Stomach (tissue), 9 donors: ENCODE results near the gene CHAF1A. TPM values are rescaled to one million over a fixed set of nuclear protein-coding genes. Genes with fewer than 3 reads are reported as not detected.

ENCODE experiments used
- DNase-seq, 2 donors: peaks; one replicate each; pipeline versions ENCODE4 v3.0.0 to v3.0.0-alpha.2; 2013 to 2019
- H3K27ac ChIP-seq, 5 donors: fragments of 200-600 bp in 4 of 5; sonication (generic) in 4 of 5; one replicate each; pipeline ENCODE4 v1.5.1; 2013 to 2019; ENCODE audit warnings: mild to moderate bottlenecking in 1 of 5, moderate library complexity in 1 of 5
- H3K27me3 ChIP-seq, 3 donors: fragments of 200-600 bp; sonication (generic); one replicate each; pipeline ENCODE4 v1.5.1; 2017 to 2019; ENCODE audit warnings: mixed run types in 1 of 3
- H3K36me3 ChIP-seq, 4 donors: fragments of 200-600 bp; sonication (generic); 1 replicate in 3 of 4; 2 replicates in 1 of 4; pipeline ENCODE4 v1.5.1; 2016 to 2019
- H3K4me1 ChIP-seq, 4 donors: fragments of 200-600 bp; sonication (generic); one replicate each; pipeline ENCODE4 v1.5.1; 2016 to 2019
- H3K4me3 ChIP-seq, 4 donors: fragments of 200-600 bp; sonication (generic) in 3 of 4; one replicate each; pipeline ENCODE4 v1.5.1; 2016 to 2019; ENCODE audit warnings: mild to moderate bottlenecking in 1 of 4
- H3K9me3 ChIP-seq, 4 donors: fragments of 200-600 bp; sonication (generic); one replicate each; pipeline ENCODE4 v1.5.1; 2016 to 2019
- CTCF ChIP-seq, 7 experiments: fragments of 450-650 bp in 4 of 7; fragments of 200-600 bp in 3 of 7; sonication (generic) in 3 of 7; IDR thresholded peaks; one replicate each; pipeline ENCODE4 v1.5.1; 2016 to 2019; ENCODE audit warnings: antibody characterized with exemption in 7 of 7, control low read depth in 2 of 7, mild to moderate bottlenecking in 1 of 7
- EP300 ChIP-seq: sonication (generic); formaldehyde crosslinking; IDR thresholded peaks from one replicate; pipeline ENCODE4 v1.6.1; 2017; ENCODE audit warnings: antibody characterized with exemption
- POLR2A ChIP-seq, 4 donors: fragments of 450-650 bp; IDR thresholded peaks; one replicate each; pipeline ENCODE4 v1.6.1; 2016; ENCODE audit warnings: antibody characterized with exemption in 4 of 4, control low read depth in 2 of 4, mild to moderate bottlenecking in 1 of 4, moderate library complexity in 1 of 4
- POLR2AphosphoS5 ChIP-seq, 3 donors: sonication (generic); formaldehyde crosslinking; IDR thresholded peaks; one replicate each; pipeline ENCODE4 v1.6.1; 2016; ENCODE audit warnings: antibody characterized with exemption in 3 of 3
- WGBS, 5 donors: extraction: QIAGEN DNeasy Blood & Tissue Kit in 3 of 5; methylation state at CpG; one replicate each; pipeline versions ENCODE4 v1.1.5 to v1.1.7; 2013 to 2018; 5-methylcytosine and 5-hydroxymethylcytosine counted together
- intact Hi-C: fragments of 100-400 bp; cut with DNase I; formaldehyde crosslinking; loops from one replicate; pipeline ENCODE4 v1.15.1; 2023; ENCODE audit warnings: low total_unique reads
- polyA plus RNA-seq, 3 donors: library from polyadenylated mRNA; stranded (reverse); fragments of 200-250 nt; gene quantifications; one replicate each; pipeline ENCODE4 v1.2.3, GENCODE V29; 2013
- total RNA-seq, 5 donors: library from RNA; depleted of rRNA; stranded (reverse); fragments of >200 nt; gene quantifications; one replicate each; pipeline versions ENCODE4 v1.1.0 to v1.2.3, GENCODE V29; 2014 to 2016
- donor health status: healthy with polysubstance abuse.
- donor health status: Bipolar disorder and iron deficiency.
- donor health status: healthy.

CHAF1A gene
- total and polyA plus RNA-seq, 8 donors: 1.8 to 100 (median 6.5) TPM

DNA sequence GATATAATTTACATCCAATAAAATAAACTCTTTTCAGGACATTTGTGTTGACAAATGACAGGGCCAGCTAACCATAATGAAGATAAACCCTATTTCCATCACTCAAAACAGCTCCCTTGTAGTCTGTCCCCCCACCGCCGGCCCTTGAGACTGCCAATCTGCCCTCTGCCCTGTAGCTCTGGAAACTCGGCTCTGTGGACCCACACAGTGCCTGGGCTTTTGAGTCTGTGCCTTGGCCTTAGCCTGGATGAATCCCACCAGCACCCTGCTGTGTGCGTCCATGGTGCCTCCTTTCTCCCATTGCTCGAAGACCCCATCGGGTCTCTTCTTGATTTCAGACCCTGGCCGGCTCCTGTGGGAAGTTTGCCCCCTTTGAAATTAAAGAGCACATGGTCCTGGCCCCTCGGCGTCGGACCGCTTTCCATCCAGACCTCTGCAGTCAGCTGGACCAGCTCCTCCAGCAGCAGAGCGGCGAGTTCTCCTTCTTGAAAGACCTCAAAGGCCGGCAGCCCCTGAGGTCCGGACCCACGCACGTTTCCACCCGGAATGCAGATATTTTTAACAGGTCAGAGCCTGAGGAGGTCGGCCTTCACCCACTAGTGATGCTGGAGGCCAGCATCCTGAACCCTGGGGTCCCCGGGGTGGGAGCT, 26.0 kb downstream of the CHAF1A start:
- WGBS, 5 donors: 90 to 95% (median 92%) methylated on average over 13 to 20 of the region's 20 CpGs
- no peak overlapping the region for H3K4me3 ChIP-seq
- intact Hi-C loops: no loop called here
- H3K27me3 ChIP-seq: no peaks in the 10 kb centered on the region
- H3K36me3 ChIP-seq: peaks cover 9 to 72% (median 68%) of the 10 kb centered on the region in 4 donors
- TF ChIP-seq EP300: no peak
- TF ChIP-seq CTCF (IDR thresholded peaks at IDR 0.05): no peak
- no peak for TF ChIP-seq POLR2AphosphoS5 (IDR thresholded peaks at IDR 0.05)
- TF ChIP-seq POLR2A (IDR thresholded peaks at IDR 0.05): no peak
- H3K27ac ChIP-seq: no peak overlapping the region
- DNase-seq: no peak
- no peaks in the 10 kb centered on the region for H3K9me3 ChIP-seq
- no peaks in the 10 kb centered on the region for H3K4me1 ChIP-seq

- no peaks in the 10 kb centered on the region for H3K9me3 ChIP-seq
- no peak for DNase-seq
- no peak overlapping the region for H3K4me3 ChIP-seq
- no peaks in the 10 kb centered on the region for H3K27me3 ChIP-seq
- no peaks in the 10 kb centered on the region for H3K4me1 ChIP-seq
- no peak overlapping the region for H3K27ac ChIP-seq
- 92 to 97% (median 93%) methylated on average over 16 of the region's 16 CpGs for WGBS, 5 donors
- TF ChIP-seq CTCF (IDR thresholded peaks at IDR 0.05) (no peak), POLR2A (IDR thresholded peaks at IDR 0.05) (no peak), POLR2AphosphoS5 (IDR thresholded peaks at IDR 0.05) (no peak), EP300 (no peak)
- peaks cover 12 to 72% (median 69%) of the 10 kb centered on the region in 4 donors for H3K36me3 ChIP-seq
- intact Hi-C loops: no loop called here
Measured at GRCh38 chr19:4429256-4429655, 26.8 kb downstream of the CHAF1A start.

DNA sequence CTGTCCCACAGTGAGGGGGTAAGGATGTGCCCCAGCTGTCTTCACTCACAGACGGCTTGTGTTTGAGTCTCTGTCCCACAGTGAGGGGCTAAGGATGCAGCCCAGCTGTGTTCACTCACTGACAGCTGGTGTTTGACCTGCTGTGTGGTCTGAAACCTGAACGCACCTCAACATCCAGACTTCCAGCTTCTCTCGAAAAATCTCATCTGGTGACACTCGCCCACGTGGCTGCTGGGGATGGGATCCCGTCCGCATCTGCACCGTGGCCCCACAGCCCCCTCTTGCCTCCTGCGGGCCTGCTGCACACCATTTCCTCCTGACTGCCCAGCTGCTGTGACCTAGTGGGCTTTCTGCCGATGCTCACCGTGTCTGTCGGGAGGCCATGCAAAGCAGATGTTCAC, 27.3 kb downstream of the CHAF1A start:
- no peak for DNase-seq
- H3K4me1 ChIP-seq: no peaks in the 10 kb centered on the region
- H3K4me3 ChIP-seq: no peak overlapping the region
- H3K27me3 ChIP-seq: no peaks in the 10 kb centered on the region
- H3K9me3 ChIP-seq: no peaks in the 10 kb centered on the region
- no peak overlapping the region for H3K27ac ChIP-seq
- intact Hi-C loops: no loop called here
- TF ChIP-seq POLR2A (IDR thresholded peaks at IDR 0.05) (no peak), CTCF (IDR thresholded peaks at IDR 0.05) (no peak), POLR2AphosphoS5 (IDR thresholded peaks at IDR 0.05) (no peak), EP300 (no peak)
- 83 to 89% (median 85%) methylated on average over 12 of the region's 12 CpGs for WGBS, 5 donors
- peaks cover 15 to 72% (median 71%) of the 10 kb centered on the region in 4 donors for H3K36me3 ChIP-seq

GRCh38 chr19:4430760-4431159, 28.3 kb downstream of the CHAF1A start:
- H3K4me3 ChIP-seq: no peak overlapping the region
- H3K27me3 ChIP-seq: no peaks in the 10 kb centered on the region
- H3K36me3 ChIP-seq: peaks cover 15 to 71% (median 67%) of the 10 kb centered on the region in 4 donors
- 85 to 91% (median 88%) methylated on average over 11 to 12 of the region's 12 CpGs for WGBS, 5 donors
- no peak for TF ChIP-seq POLR2A (IDR thresholded peaks at IDR 0.05)
- no peak for TF ChIP-seq EP300
- TF ChIP-seq POLR2AphosphoS5 (IDR thresholded peaks at IDR 0.05): no peak
- TF ChIP-seq CTCF (IDR thresholded peaks at IDR 0.05): no peak
- H3K27ac ChIP-seq: no peak overlapping the region
- no peaks in the 10 kb centered on the region for H3K9me3 ChIP-seq
- intact Hi-C loops: no loop called here
- H3K4me1 ChIP-seq: no peaks in the 10 kb centered on the region
- peak in 1 of 2 donors; percentile 15 for DNase-seq
